BJ (cell line): ENCODE results near the gene RMI2. TPM values are rescaled to one million over a fixed set of nuclear protein-coding genes. Genes with fewer than 3 reads are reported as not detected.

ENCODE experiments used
- CTCF ChIA-PET: fragments of 350-600 bp; formaldehyde crosslinking; extraction: SDS; loops from one replicate; lab custom pipeline; 2021; ENCODE audit warnings: antibody characterized with exemption, inconsistent platforms; lab: Yijun Ruan, JAX
- POLR2A ChIA-PET: fragments of 300-600 bp; sonication (Branson Sonifier 250); formaldehyde crosslinking; extraction: SDS; loops from one replicate; lab custom pipeline; 2021; ENCODE audit warnings: antibody characterized with exemption; lab: Charles Lee
- DNase-seq: peaks from one replicate; pipeline ENCODE4 v3.0.0-alpha.2; 2011; ENCODE audit warnings: low read depth
- H3K27me3 ChIP-seq: 2 replicates; pipeline ENCODE4 v1.6.0; 2011; ENCODE audit warnings: low read length; ENCODE audit not compliant: control insufficient read depth, insufficient read depth
- H3K36me3 ChIP-seq: 2 replicates; pipeline ENCODE4 v1.5.1; 2011; ENCODE audit warnings: low read length; ENCODE audit not compliant: control insufficient read depth, insufficient read depth
- H3K4me3 ChIP-seq: 2 replicates; pipeline ENCODE4 v1.5.1; 2011; ENCODE audit warnings: low read depth, mild to moderate bottlenecking, control low read depth, low read length
- polyA plus RNA-seq: library from polyadenylated mRNA; depleted of rRNA; stranded (reverse); fragments of >200 nt; gene quantifications from 2 replicates; pipeline ENCODE4 v1.2.3, GENCODE V29; 2011
- TF ChIP-seq, protein P1 (sequence below): IDR thresholded peaks from 2 replicates; pipeline ENCODE4 v1.5.1; 2011; ENCODE audit warnings: low read depth, mild to moderate bottlenecking, control low read depth, inconsistent platforms, low read length, moderate library complexity; ENCODE audit not compliant: insufficient read depth

The RMI2 gene
- polyA plus RNA-seq, 1 experiment, result 1.7 TPM

GRCh38 chr16:11306997-11307638 is 38.1 kb upstream of the RMI2 start:
- ChIA-PET POLR2A (no interaction called here), CTCF (no interaction called here)
- TF ChIP-seq, protein P1, sequence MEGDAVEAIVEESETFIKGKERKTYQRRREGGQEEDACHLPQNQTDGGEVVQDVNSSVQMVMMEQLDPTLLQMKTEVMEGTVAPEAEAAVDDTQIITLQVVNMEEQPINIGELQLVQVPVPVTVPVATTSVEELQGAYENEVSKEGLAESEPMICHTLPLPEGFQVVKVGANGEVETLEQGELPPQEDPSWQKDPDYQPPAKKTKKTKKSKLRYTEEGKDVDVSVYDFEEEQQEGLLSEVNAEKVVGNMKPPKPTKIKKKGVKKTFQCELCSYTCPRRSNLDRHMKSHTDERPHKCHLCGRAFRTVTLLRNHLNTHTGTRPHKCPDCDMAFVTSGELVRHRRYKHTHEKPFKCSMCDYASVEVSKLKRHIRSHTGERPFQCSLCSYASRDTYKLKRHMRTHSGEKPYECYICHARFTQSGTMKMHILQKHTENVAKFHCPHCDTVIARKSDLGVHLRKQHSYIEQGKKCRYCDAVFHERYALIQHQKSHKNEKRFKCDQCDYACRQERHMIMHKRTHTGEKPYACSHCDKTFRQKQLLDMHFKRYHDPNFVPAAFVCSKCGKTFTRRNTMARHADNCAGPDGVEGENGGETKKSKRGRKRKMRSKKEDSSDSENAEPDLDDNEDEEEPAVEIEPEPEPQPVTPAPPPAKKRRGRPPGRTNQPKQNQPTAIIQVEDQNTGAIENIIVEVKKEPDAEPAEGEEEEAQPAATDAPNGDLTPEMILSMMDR, result no peak
- no peaks in the 10 kb centered on the region for H3K36me3 ChIP-seq
- no peak for DNase-seq
- no peaks in the 10 kb centered on the region for H3K27me3 ChIP-seq
- no peak overlapping the region for H3K4me3 ChIP-seq

DNA sequence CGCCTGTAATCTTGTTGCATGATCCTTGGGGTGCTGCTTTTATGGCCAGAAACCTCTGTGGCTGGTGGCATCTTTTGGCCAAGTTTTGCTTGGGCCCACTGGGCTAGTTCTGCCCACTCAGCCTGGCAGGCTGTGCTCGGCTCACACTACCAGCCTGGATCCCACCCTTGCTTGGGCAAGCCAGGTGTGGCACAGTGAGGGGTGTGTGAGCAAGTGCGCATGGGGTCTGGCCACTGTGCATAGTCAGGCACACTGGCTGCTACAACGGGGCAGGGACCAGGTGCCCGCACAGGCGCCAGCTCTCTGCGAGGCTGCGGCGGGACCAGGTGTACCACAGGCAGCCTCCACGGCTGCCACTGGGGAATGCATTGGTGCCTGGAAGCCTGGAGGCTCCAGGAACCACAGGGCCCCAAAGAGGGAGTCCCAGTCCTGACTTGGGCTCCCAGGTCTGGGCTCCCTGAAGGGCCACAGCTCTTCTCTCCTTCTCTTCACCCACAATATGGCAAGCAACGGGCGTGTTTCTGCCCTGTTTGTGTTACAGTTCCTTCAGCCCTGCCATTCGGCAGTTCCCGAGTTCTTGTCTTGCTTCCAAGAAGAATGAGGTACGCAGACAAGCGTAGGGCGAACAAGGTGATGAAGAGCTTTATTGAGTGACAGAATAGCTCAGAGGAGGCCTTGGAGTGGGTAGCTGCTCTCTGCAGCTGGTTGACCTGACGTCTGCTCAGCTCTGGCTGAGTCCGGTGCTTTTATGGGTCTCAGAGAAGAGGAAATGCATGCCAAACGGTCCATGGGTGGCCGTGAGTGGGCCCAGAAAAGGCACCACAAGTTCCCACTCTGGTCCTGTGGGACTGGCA is 37.4 kb upstream of the RMI2 start:
- TF ChIP-seq, protein P1, result no peak
- Histone ChIP-seq H3K27me3 (no peaks in the 10 kb centered on the region), H3K36me3 (no peaks in the 10 kb centered on the region), H3K4me3 (no peak overlapping the region)
- ChIA-PET POLR2A (no interaction called here), CTCF (interaction anchor here (1.7 kb wide), 1 partner anchor 51 kb away, joined by 3 read pairs; no protein-coding TSS in a partner anchor)
- DNase-seq, result no peak

DNA sequence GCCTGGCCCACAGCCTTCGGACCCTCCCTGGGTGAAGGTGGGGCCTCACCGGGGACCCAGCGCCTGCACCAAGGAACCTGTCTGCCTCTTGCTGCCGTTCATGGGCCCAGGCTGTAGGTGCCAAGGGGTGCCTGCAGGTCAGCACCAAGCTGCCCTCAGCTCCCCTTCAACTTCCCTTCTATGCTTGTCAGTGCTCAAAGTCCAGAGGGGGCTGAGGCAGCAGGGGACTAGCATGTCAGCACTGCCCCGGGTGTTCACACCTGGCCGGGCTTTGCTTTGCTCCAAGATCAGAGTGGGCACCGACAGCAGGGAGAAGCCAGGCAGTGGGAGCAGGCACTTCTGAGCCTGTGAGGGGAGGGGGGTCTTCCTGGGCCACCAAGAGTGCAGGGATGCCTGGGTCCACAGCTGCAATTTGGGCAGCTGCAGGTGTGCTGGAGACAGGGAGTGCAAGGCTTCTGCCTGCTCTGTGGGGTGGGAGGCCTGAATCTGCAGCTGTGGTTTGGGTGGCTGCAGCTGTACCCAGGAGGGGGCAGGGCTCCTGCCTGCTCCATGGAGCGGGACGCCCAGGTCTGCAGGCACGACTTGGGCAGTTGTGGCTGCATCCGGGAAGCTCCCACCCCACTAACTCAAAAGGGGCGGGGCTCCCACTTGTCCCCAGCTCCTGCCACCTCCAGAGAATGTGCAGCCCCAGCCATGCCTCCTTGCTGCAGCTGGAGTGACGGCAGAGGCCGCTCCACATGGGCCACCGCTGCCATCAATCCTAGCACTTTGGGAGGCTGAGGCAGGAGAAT is 36.6 kb upstream of the RMI2 start:
- ChIA-PET CTCF (interaction anchor here (1.7 kb wide), 1 partner anchor 51 kb away, joined by 3 read pairs; no protein-coding TSS in a partner anchor), POLR2A (no interaction called here)
- Histone ChIP-seq H3K36me3 (no peaks in the 10 kb centered on the region), H3K27me3 (no peaks in the 10 kb centered on the region), H3K4me3 (no peak overlapping the region)
- TF ChIP-seq, protein P1, result no peak
- no peak for DNase-seq

- H3K4me3 ChIP-seq, result no peak overlapping the region
- CTCF ChIA-PET, result interaction anchor here (0.6 kb wide), 2 partner anchors 309 to 346 kb away, joined by 3 to 4 read pairs; no protein-coding TSS in a partner anchor
- no peaks in the 10 kb centered on the region for H3K36me3 ChIP-seq
- H3K27me3 ChIP-seq, result no peaks in the 10 kb centered on the region
- DNase-seq, result no peak
- TF ChIP-seq, protein P1, result no peak
- POLR2A ChIA-PET, result no interaction called here
Observed at GRCh38 chr16:11309895-11310633, 35.2 kb upstream of the RMI2 start.
